RWPE1 (cell line): ENCODE data around the gene TMEM52.

Experiments used
- CTCF ChIA-PET: fragments of 350-600 bp; sonication (Branson Sonifier 250); formaldehyde crosslinking; extraction: SDS; loops from one replicate; lab custom pipeline; 2021; lab: Yijun Ruan, JAX
- POLR2A ChIA-PET: fragments of 400-600 bp; formaldehyde crosslinking; extraction: SDS; loops from one replicate; lab custom pipeline; 2020; ENCODE audit warnings: antibody characterized with exemption; ENCODE audit not compliant: low non-redundant PET; lab: Yijun Ruan, JAX
- DNase-seq: peaks from one replicate; pipeline ENCODE4 v3.0.0; 2012; ENCODE audit warnings: low spot score
- H3K27ac ChIP-seq: fragments of 450-650 bp; 2 replicates; pipeline ENCODE4 v1.5.1; 2017
- TF ChIP-seq, protein P1 (sequence below): fragments of 450-650 bp; conservative IDR thresholded peaks from 2 replicates; pipeline ENCODE4 v1.5.1; 2017; ENCODE audit warnings: low read depth, mild to moderate bottlenecking

The TMEM52 gene

DNA sequence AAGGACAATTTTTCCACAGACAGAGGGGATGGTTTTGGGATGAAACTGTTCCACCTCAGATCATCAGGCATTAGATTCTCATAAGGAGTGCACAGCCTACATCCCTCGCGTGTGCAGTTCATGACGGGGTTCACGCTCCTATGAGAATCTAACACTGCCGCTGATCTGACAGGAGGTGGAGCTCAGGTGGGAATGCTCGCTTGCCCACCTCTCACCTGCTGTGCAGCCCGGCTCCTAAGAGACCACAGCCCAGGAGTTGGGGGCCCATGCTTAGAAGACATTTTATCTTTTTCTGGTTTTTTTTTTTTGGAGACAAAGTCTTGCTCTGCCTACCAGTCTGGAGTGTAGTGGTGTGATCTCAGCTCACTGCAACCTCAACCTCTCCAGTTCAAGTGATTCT is 44.2 kb downstream of the TMEM52 start:
- peak overlapping the region; percentile 28 for H3K27ac ChIP-seq
- ChIA-PET POLR2A (interaction anchor here (0.6 to 0.7 kb wide), 2 partner anchors 11 to 99 kb away, joined by 3 to 4 read pairs; no protein-coding TSS in a partner anchor), CTCF (interaction anchor here (0.6 kb wide), 1 partner anchor 196 kb away, joined by 3 read pairs; no protein-coding TSS in a partner anchor)
- DNase-seq, result no peak
- TF ChIP-seq, protein P1, sequence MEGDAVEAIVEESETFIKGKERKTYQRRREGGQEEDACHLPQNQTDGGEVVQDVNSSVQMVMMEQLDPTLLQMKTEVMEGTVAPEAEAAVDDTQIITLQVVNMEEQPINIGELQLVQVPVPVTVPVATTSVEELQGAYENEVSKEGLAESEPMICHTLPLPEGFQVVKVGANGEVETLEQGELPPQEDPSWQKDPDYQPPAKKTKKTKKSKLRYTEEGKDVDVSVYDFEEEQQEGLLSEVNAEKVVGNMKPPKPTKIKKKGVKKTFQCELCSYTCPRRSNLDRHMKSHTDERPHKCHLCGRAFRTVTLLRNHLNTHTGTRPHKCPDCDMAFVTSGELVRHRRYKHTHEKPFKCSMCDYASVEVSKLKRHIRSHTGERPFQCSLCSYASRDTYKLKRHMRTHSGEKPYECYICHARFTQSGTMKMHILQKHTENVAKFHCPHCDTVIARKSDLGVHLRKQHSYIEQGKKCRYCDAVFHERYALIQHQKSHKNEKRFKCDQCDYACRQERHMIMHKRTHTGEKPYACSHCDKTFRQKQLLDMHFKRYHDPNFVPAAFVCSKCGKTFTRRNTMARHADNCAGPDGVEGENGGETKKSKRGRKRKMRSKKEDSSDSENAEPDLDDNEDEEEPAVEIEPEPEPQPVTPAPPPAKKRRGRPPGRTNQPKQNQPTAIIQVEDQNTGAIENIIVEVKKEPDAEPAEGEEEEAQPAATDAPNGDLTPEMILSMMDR, result no peak

DNA sequence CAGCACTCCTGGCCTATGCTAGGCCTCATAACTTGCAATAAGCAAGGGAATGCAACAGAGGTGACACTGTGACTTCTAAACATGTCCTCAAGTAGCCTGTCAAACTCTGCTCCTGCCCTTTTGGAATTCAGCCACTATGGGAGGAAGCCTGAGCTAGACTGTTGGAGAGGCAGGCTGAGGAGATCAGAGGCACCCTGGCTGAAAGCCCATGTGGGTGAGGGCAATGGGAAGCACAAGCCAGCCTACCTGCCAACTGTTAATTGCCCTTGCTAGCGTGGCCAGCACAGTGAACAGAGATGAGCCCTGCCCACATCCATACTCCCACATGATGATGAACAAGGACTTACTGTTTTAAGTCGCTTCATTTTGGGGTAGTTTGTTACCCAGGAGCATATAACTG is 45.9 kb downstream of the TMEM52 start:
- peak overlapping the region; percentile 28 for H3K27ac ChIP-seq
- no peak for DNase-seq
- TF ChIP-seq, protein P1, result no peak
- ChIA-PET POLR2A (no interaction called here), CTCF (no interaction called here)

DNA sequence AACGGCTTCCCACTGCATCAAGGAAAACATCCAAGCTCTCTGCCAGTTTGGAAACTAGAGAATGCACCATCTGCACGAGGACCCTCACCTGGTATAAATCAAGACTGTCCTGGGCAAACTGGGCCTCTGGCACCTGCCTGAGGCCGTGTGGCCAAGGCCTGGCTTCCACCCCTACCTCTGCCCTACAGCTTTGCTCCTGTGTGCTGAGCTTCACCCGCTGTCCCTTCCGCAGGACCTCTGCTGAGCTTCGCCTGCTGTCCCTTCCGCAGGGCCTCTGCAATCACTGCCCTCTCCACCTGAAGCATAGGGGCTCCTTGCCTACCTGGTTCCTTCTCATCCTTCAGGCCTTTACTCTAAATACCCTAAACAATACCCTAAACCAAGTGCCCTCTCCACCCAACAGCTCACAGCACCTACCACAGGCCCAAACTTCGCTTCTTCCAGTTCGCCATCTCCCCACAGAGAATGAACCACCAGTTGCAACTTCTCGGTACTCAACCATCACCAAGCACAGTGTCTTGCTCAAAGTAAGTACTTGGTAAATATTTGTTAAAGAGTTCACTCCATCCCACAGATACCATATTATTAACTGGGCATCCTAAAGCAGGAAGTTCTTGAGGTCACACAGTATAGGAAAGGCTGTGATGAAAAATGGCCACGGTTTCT is 46.6 kb downstream of the TMEM52 start:
- no peak for DNase-seq
- TF ChIP-seq, protein P1, result no peak
- peak overlapping the region; percentile 16; the same call in 1 of the 2 replicates for H3K27ac ChIP-seq
- CTCF ChIA-PET, result interaction anchor here (0.6 kb wide), 1 partner anchor 1056 kb away, joined by 5 read pairs; no protein-coding TSS in a partner anchor
- POLR2A ChIA-PET, result no interaction called here

DNA sequence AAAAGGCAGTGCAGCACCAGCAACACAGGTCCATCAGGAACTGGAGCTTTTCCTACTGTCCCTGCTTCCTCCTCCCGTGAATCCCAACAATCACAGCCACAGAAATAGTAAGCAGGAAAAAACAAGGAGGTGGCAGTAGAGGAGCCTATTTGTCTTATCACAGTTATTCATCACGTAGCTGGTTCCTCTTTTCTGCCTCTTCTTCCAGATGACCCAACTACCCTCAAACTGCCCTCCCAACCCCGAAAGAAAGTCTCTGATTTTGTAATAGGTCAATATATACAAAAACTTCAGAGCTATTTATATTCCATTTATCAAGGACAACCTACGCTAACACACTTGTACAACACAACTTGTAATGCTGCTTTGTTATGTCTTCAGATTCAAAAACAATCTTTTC is 49.6 kb downstream of the TMEM52 start:
- no peak for DNase-seq
- TF ChIP-seq, protein P1, result no peak
- CTCF ChIA-PET, result interaction anchor here (0.6 to 1.0 kb wide), 2 partner anchors 11 to 70 kb away, joined by 4 read pairs; no protein-coding TSS in a partner anchor
- H3K27ac ChIP-seq, result no peak overlapping the region
- POLR2A ChIA-PET, result no interaction called here
